NCI-H1417 (cell line): ENCODE measurements around the gene ZCWPW1.

Source experiments
- DNase-seq, 3 experiments: peaks; one replicate each; lab custom pipeline; 2025; lab: John Stamatoyannopoulos, UW

Gene ZCWPW1

DNA sequence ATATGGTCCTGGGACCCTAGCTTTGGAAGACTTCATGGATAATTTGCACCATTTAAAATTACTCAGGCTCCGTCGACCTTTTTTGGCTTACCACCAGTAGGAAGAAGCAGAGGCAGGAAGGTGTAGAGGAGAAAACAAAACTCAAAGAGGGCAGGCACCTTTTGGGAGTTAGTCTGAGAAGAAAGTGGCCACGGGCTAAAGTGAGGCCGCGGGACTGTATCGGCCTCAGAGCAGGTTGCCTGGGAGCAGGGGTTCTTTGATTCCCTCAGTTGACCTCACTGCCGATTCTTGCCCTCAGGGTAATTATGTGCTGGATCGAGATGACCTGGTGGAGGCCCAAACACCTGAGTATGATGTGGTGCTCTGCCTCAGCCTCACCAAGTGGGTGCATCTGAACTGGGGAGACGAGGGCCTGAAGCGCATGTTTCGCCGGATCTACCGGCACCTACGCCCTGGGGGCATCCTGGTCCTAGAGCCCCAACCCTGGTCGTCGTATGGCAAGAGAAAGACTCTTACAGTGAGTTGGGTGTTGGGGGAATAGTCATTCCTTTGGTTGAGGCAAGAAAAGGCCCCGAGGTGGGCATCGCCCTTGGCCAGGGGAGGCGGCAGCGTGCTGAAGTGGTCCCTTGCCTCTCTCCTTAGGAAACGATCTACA, 4.2 kb upstream of the ZCWPW1 start:
- DNase-seq, result no peak

DNA sequence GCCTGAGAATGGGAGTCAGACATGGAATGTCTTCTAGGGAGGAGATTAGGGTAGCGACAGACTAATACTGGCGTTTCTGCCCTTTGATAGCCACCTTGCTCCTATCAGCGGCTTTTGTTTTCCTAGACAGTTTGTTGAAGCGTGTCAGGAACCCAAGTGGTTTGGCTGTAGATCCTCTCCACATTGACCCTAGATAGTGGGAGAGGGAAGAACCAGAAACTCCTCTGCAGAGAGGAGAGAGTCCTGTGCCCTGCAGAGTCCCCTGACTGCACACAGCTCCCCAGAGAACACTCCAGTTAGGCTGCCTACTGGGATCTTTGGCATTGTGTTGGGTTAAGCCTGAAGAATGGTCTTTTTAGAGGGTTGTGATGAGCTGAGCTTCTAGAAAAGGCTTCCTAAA, 3.5 kb upstream of the ZCWPW1 start:
- no peak for DNase-seq

DNA sequence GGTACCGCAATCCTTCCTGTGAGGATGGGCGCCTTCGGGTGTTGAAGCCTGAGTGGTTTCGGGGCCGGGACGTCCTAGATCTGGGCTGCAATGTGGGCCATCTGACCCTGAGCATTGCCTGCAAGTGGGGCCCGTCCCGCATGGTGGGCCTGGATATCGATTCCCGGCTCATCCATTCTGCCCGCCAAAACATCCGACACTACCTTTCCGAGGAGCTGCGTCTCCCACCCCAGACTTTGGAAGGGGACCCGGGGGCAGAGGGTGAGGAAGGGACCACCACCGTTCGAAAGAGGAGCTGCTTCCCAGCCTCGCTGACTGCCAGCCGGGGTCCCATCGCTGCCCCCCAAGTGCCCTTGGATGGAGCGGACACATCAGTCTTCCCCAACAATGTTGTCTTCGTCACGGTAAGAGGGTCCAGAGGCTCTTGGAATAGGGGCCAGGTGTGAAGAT, 2.8 kb upstream of the ZCWPW1 start:
- no peak for DNase-seq

DNA sequence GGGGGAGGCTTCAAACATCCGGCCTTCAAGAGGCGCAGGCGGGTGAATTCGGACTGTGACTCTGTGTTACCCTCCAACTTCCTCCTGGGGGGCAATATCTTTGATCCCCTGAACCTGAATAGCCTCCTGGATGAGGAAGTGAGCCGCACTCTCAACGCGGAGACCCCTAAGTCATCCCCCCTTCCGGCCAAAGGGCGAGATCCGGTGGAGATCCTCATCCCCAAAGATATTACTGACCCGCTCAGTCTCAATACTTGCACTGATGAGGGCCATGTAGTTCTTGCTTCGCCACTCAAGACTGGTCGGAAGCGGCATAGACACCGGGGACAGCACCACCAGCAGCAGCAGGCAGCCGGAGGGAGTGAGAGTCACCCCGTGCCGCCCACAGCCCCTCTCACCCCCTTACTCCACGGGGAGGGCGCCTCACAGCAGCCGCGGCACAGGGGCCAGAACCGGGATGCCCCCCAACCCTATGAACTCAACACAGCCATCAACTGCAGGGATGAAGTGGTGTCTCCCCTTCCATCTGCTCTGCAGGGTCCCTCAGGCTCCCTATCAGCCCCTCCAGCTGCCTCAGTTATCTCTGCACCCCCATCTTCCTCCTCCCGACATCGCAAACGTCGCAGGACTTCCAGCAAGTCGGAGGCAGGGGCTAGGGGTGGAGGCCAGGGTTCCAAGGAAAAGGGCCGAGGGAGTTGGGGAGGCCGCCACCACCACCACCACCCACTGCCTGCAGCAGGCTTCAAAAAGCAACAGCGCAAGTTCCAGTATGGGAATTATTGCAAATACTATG, 2.2 kb upstream of the ZCWPW1 start:
- DNase-seq, result no peak

DNA sequence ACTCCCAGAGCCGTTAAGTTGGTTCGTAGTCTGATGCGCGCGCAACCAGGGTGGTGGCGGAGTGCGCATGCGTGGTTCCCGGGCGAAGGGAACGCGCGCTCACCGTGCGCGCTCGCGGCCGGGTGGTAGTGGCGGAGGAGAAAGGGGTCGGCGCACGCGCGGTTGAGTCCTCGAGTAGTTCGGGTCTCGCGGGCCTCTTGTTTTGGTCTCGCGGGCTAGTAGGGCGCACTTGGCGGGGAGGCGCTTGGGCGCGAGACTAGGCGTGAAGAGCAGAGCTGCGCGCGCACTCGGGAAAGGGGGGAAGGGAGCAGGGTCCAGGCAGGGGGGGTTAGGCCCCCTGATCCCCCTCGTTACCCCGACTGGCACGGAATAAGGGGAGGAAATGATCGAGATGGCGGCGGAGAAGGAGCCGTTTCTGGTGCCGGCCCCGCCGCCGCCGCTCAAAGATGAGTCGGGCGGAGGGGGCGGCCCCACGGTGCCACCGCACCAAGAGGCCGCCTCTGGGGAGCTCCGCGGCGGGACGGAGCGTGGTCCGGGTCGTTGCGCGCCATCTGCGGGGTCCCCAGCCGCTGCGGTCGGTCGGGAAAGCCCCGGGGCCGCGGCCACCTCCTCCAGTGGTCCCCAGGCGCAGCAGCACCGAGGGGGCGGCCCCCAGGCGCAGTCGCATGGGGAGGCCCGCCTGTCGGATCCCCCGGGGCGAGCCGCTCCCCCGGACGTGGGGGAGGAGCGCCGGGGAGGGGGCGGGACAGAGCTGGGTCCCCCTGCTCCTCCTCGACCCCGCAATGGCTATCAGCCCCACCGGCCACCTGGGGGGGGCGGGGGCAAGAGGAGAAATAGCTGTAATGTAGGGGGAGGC, 1.4 kb upstream of the ZCWPW1 start, which contains the start of gene MEPCE:
MEPCE (plus strand) TSS at position 195 of the 856 bp plus-strand sequence; CDS start at position 383, 188 bp downstream.
- DNase-seq, result peak; percentile 97 to 99 (median 97)

DNA sequence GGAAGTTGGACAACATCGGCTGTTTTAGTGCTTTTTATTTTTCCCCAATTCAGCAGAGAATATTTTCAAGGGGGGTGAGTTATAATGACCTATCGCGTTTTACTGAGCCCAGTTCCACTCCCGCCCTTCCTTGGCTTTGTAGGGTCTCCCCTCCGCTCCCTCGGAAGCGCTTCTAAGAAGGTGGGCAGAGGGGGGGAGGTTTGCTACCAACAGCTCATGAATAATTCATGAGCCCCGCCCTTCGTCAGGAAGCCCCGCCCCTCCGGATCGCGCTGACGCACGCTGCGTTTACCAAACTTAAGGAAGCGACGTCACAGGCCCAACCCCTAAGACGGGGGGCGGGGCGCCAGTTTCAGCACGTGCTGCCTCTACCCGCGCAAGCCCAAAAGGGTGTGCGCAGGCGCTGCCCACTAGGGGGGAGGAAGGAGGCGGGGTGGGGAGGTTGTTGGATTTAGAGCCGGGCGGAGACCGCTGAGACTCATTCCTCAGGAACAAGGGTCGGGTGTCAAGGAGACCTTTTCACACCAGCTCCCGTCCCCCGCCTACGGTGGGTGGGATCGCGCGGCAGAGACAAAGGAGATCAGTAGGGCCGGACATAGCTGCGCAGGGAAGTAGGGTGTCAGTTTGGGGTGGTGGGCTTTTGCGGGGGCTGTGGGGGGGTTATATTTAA, 599 bp upstream of the ZCWPW1 start:
- DNase-seq, result peak; percentile 99 to 100 (median 100)

DNA sequence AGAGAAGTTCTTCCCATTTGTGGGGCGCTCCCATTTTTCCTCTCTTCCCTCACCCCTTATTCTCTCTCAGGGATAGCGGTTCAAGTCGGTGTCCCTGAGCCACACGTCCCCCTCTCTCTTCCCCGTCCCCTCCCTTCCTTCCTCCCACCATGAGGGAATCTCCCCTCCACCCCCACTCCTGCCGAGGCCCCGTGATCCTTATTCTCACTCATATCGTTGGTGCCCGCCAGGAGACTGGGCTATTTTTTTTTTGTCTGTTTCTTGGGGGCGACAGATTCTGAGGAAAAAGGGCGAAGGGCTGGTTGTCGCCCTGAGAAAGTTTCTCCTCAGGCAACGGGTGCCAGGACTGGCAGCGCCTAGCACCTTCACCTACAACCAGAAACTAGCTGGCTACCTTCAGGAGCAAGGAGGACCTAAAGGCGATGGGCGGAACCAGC, 723 bp downstream of the ZCWPW1 start:
- no peak for DNase-seq

DNA sequence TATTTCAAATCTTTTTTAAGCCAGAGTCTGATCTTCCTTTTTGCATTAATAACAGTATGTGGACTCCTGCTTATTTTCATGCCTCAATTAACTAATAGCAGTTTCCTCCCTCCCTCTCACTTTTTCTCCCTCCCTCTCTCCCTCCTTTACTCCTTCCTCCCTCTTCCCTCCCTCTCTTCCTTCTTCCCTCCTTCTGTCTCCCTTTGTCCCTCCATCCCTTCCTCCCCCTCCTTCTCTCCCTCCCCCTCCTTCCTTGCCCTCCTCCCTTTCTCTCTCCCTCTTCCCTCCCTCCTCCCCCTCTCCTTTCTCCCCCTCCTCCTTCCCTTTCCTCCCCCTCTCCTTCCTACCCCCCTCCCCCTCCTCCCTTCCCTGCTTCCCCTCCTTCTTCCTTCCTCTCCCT, 2.0 kb downstream of the ZCWPW1 start:
- DNase-seq, result no peak

DNA sequence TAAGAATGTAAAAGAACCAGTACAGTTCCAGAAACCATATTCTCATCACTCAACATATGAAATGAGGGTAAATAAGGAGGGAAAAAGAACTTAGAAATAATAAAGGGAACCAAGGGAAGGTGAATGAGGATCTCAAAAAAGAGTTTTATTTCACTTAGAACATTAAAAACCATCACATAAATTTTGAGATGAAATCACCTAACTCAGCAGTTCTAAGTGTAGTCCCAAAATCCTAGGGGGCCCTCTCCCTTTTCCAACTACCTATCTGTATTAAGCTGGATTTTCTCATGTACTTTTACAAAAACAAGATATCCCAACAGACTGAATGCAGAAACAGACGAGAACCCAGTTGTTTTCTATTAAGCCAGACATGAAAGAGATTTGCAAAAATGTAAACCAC, 3.2 kb downstream of the ZCWPW1 start:
- DNase-seq, result no peak

DNA sequence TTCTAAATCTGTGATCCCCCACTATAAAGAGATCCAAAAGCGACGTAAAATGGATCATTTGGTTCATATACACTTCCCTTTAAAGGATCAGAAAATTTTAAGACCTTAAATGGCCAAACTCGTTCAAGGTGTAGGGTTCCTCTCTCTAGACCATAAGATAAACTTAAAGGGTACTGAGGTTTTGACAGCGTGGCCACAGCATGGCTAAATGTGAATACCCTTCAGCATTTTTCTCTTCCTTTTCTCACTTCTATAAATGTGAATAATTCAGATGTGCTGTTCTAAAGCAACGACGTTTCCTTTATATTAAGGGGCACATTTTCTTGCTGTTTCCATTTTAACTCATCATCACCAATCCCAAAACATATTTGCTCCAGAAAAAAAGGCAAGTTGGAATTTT, 5.2 kb downstream of the ZCWPW1 start:
- DNase-seq, result no peak

DNA sequence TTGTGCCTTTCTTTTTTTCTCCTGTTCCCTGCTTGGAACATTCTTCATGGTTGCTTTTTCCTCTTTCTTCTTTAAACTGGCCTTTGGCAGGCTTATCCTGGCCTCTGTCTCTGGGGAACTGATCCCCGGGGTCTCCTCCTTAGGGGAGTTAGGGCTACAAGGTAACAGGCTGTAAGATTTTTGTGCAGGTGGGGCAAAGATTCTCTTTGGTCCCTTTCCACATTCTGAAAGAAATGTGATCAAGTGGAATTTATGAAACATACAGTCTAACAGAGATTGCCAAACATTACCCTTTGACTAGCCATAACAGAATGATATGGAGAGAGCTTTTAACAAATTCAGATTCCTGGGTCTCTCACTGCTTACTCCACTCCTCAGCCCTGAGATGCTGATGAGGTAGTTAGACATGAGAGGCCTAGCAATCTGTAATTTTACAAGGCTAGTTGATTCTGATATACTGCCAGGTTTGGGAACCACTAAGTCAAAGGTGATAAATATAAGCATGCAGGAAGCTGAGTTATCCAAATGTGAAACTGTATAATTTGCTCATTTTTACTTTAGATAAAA, 8.8 kb downstream of the ZCWPW1 start:
- no peak for DNase-seq

DNA sequence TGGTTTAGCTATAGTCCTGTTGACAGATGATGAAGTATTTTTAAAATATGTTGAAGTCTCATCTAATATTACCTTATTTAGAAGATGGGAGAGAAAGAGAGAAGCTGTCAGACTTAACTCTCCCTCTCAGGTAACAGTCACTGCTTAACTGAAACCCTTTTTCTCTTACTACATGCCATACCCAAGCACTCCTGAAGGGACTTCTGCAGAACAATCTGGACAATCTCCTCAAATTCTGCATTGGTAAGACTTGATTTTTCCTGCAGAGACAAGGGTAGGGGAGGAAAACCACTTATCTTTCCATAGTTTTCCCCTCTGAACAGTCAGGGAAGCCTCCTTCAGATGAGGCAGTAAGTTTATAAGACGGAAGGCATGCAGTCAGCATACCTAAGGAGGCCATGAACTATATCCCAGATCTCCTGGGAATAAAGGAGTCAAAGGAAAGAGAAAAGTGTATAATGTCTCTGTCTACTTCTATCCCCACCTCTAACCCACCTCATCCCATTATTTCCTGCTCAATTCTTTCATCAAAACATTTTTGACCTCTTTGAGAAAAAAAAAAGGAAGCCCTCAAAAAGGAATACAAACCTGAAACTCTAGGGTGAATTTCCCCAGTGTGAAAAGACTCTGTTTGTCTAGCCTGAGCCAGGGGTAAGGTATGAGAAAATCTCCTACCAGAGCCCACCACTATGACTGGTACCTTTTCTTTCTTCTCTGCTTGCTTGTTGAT, 9.4 kb downstream of the ZCWPW1 start:
- DNase-seq, result no peak

DNA sequence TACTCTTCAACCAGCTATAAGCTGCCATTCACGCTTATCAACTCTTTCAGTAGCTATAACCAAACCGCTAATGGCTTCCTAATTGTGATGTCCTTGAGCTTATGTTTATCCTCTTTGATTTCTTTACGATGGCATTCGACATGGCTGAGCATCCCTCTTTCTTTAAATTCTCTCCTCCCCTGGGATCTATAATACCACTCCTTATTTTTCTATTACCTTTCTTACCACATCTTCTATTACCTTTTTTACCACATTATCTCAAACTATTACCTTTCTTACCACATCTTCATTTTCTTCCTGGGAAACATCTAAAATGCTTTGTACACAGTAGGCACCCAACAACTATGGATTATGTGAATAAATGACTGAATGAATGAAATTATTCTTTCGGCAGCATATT, 13.1 kb downstream of the ZCWPW1 start:
- no peak for DNase-seq

DNA sequence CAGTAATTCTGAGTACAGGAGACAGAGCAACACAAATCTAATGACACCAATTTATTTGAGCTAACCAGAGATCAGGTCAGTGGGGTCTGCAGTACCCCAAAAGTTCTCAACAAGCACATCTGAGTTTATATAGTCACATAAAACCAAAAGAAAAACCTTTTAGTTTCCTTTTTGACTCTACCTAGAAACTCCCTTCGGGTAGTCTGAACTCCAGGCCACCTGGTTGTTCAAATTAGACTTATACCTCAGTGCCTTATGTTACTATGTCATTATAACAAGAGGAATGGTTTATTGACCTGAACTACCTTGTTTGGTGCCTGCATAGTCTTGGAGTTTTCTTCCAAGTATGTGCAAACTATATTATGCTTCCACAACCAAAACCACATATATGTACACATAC, 14.6 kb downstream of the ZCWPW1 start:
- DNase-seq, result no peak

DNA sequence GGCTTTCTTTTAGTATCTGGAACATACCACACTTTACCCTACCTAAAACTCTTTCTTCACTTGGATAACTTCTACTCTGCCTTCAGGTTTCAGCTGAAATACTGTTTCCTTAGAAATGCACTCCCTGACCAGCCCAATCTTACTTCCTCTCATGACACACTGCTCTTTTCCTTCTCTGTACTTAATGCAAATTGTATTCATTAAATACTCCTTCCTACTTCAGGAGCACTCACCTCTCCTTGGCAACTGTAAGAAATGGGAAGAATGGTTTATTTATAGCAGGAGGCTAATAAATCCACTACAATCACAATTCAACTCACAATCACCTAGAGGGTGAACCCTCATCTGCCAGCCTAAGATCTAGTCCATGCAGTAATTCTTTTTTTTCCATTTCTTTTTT, 15.2 kb downstream of the ZCWPW1 start:
- DNase-seq, result no peak

DNA sequence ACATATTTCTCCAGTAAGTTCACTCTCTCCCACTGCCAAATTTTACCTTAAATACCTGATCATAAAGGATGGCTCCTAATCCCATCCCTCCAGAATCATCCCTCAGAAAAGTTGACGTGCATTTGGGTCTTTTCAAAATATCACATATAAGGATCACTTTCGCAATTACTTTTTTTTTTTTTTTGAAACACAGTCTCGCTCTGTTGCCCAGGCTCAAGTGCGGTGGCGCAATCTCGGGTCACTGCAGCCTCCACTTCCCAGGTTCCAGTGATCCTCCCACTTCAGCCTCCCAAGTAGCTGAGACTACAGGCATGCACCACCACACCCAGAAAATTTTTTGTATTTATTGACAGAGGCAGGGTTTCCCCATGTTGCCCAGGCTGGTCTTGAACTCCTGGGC, 17.4 kb downstream of the ZCWPW1 start:
- no peak for DNase-seq

DNA sequence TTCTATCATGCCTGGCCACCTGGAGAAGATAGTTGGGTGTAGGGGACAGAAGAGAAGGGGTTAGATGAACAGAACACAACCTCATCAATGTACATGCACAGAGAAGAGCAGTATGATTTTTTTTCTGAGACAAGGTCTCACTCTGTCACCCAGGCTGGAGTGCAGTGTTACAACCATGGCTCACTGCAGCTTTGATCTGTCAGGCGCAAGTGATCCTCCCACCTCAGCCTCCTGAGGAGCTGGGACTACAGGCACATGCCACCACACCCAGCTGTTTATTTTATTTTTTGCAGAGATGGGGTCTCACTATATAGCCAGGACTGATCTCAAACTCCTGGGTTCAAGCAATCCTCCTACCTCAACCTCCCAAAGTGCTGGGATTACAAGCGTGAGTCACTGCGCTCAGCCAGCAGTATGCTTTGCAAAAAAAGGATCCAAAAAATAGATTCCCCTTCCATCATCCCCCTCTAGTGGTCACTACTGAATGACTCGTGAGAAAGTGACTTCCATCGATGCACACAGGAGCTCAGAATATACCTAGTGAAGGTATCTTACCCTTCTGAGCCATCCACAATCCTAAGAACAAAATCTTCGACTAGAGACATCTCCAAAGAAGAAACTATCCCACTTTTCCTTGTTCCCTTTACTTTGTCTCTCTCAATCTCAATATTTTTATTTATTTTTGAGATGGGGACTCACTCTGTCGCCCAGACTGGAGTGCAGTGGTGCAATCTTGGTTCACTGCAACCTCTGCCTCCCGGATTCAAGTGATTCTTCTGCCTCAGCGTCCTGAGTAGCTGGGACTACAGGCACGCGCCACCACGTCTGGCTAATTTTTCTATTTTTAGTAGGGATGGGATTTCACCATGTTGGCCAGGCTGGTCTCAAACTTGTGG, 21.0 kb downstream of the ZCWPW1 start:
- peak in 2 of 3 experiments; percentile 21 to 72 for DNase-seq

DNA sequence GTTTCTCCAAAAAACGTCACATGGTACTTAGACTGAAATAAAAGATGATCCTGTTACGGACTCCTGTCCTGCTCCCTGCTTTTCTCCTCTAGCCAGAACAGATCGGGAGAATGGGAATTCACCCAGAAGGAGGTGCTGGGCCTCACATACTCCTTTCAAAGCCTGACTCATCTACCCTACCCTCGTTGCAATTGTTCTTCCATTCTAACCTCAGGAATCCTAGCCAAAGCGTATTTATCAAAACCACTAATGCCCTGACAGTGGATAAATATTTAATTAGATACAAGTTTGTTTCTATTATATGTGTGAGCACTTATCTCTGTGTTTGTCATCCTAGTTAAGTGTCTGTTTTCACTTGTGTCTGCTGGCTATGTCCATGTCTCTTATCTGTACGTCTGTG, 21.7 kb downstream of the ZCWPW1 start:
- DNase-seq, result no peak

DNA sequence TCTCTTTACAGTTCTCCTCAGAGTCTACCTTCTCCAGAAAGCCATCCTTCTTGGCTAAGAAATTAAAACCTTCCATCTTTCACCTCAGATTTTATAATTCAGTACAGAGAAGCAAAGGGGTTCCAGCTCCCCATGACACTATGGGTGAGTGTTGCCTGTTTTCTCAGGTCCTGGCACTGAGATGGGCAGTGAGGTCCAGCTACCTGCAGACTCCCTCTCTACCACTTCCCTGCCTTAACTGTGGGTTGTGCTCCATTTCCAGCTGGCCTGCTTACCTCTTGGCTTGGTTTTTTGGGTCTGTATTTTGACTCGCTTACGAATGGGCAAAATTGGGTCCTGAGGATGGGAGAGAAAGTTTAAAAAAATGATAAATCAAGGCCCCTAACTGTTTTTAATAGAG, 26.3 kb downstream of the ZCWPW1 start:
- DNase-seq, result no peak

DNA sequence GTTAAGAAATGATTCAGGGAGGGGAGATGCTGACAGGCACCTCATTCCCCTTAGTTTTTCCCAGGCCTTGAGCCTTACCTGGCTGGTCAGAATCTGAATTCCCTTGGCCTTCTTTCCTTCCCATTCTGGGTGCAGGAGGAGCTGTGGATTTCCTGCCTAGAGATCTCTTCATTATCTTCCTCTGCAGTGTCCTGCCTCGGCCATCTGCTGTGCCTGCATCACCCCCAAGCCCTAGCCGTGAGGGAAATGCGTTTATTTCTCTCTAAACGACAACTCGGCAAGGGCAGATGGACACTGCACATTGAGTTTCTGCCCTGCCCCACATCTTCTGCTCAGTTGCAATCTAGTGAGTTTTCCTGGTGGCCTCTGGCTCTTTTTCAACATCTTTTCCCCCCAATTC, 26.7 kb downstream of the ZCWPW1 start:
- no peak for DNase-seq
